Measurements from ENCODE around the gene CLASP1.
A peak's percentile ranks its signal among the peaks of the same experiment; 100 is the strongest.
"Not testable (repeated sequence)": the region's sequence is repeated elsewhere in the genome, so short reads cannot be mapped to it uniquely, and the experiment has no call there.

The CLASP1 gene

DNA sequence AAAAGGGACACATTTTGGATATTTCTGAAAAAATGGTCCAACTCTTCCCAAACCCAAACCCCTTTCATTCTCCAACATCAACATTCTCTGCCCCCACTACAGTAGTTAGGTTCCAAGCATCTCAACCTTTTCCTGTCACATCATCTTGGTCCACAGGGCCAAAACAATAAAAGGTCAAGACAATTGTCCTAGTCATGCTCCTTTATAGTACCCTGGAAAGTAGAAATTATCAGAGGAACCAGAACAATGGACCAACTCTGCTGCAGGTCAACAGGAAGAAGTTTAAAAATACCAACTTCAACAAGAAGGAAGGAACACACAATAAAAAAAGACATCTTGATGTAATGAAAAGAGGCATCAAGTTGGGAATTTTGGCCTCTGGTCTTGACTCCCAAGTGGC is 36.1 kb downstream of the CLASP1 start:
- no peak for DNase-seq

DNA sequence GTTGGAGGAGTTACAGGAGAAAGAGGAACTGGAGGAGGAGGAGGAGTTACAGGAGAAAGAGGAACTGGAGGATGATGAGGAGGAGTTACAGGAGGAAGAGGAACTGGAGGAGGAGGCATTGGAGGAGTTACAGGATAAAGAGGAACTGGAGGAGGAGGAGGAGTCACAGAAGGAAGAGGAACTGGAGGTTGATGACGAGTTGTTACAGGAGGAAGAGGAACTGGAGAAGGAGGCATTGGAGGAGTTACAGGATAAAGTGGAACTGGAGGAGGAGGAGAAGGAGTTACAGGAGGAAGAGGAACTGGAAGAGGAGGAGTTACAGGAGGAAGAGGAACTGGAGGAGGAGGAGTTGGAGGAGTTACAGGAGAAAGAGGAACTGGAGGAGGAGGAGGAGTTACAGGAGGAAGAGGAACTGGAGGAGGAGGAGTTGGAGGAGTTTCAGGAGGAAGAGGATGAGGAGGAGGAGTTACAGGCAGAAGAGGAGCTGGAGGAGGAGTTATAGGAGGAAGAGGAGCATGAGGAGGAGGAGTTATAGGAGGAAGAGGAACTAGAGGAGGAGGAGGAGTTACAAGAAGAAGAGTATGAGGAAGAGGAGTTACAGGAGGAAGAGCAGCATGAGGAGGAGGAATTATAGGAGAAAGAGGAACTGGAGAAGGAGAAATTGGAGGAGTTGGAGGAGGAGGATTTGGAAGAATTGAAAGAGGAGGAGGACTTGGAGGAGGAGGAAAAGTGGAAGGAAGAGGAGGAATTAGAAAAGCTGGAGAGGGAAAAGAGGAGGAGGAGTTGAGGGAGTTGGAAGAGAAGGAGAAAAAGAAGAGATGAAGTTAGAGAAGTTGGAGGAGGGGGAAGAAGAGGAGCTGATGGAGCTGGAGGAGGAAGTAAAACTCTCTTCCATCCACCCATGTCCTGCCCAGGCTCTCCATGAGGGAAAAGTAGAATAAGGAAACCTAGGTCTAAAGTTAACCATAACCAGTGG is 37.2 kb downstream of the CLASP1 start:
- DNase-seq: no peak

DNA sequence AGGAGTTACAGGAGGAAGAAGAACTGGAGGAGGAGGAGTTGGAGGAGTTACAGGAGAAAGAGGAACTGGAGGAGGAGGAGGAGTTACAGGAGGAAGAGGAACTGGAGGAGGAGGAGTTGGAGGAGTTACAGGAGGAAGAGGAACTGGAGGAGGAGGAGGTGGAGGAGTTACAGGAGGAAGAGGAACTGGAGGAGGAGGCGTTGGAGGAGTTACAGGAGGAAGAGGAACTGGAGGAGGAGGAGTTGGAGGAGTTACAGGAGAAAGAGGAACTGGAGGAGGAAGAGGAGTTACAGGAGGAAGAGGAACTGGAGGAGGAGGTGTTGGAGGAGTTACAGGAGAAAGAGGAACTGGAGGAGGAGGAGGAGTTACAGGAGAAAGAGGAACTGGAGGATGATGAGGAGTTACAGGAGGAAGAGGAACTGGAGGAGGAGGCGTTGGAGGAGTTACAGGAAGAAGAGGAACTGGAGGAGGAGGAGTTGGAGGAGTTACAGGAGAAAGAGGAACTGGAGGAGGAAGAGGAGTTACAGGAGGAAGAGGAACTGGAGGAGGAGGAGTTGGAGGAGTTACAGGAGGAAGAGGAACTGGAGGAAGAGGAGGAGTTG is 38.1 kb downstream of the CLASP1 start:
- DNase-seq: not testable (repeated sequence)

DNA sequence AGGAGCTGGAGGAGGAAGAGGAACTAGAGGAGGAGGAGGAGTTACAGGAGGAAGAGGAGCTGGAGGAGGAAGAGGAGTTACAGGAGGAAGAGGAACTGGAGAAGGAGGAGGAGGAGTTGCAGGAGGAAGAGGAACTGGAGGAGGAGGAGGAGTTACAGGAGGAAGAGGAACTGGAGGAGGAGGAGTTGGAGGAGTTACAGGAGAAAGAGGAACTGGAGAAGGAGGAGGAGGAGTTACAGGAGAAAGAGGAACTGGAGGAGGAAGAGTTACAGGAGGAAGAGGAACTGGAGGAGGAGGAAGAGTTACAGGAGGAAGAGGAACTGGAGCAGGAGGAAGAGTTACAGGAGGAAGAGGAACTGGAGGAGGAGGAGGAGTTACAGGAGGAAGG is 38.8 kb downstream of the CLASP1 start:
- not testable (repeated sequence) for DNase-seq

DNA sequence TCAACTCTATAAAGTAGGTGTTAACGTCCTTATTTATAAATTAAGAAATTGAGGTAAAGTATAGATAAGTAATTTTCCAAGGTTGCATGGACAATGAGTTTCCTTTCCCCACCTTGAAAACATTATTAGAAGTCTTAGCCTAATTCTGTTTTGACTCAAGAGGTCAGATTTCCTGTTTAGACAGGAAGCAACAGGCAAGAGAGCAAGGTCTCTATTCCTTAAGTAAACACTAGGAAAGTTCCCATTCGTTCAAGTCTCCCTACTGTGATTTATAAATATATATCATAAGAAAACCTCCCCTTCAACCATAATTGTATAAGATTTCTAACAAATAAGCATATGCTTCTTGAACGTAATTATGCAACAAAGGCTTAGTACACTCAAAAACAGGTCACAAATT is 40.3 kb downstream of the CLASP1 start:
- DNase-seq: no peak

DNA sequence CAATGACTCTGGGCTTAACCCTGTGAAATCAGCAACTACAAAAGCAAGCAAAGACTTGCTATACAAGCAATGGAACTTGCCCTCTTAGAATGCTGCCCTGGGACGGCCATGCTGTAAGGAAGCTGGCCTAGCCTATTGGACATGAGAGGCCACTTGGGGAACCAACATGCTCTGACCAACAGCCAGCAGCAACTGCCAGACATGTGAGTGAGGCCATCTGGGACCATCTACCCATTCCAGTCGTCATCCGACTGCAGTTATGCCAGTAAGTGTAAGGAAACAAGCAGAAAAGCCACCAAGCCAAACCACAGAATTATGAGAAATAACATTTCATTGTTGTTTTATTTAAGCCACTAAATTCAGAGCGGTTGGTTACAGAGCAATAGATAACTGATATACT is 40.9 kb downstream of the CLASP1 start:
- no peak for DNase-seq

DNA sequence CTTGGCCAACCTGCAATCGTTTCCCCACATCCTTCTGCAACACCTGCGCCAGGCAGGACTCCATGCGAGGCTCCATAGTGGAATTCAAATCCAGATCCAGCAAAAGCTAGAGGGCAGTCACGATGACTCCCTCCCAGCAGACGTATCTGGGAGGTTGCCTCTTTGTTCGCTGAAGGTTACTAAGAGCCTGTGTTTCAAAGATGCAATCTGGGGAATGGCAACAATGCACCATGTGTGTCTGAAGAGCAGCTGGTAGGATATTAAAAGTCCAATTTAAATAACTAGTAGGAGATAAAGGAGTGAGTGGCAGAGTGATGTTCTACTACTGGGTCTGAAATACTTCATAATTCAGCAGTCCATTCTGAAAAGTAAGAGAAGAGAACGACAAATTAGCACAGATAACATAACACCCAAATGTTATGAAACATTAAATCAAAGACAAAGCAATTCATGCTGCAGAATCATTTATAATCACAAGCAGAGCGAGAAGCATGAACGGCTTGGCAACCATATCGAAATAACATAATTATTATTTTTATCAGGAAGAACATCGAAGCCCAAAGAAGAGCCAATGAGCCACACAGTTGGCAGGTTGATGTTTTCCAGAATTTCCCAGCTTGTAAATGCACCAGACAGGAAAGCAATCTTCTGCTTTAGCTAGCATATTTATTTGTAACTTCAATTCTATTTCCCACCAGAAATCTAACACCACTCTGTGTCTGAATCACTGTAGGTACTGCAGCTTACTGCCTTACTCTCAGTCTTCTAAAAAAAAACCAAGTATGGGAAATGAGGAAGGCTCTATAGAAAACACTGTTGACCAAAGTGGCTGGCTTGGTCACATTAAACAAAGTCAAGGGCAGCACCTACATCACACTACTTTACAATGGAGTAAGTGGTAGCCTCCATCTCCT is 43.2 kb downstream of the CLASP1 start:
- DNase-seq: no peak

DNA sequence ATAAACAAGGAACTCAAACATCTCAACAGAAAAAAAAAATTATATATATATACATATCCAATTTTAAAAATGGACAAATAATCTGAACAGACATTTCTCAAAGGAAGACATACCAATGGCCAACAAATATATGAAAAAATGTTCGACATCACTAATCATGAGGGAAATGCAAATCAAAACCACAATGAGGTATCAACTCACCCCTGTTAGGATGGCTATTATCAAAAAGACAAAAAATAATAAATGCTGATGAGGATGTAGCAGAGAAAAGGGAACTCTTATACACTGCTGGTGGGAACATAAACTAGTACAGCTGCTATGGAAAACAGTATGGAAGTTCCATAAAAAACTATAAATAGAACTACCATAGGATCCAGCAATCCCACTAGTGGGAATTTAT is 46.1 kb downstream of the CLASP1 start:
- no peak for DNase-seq

DNA sequence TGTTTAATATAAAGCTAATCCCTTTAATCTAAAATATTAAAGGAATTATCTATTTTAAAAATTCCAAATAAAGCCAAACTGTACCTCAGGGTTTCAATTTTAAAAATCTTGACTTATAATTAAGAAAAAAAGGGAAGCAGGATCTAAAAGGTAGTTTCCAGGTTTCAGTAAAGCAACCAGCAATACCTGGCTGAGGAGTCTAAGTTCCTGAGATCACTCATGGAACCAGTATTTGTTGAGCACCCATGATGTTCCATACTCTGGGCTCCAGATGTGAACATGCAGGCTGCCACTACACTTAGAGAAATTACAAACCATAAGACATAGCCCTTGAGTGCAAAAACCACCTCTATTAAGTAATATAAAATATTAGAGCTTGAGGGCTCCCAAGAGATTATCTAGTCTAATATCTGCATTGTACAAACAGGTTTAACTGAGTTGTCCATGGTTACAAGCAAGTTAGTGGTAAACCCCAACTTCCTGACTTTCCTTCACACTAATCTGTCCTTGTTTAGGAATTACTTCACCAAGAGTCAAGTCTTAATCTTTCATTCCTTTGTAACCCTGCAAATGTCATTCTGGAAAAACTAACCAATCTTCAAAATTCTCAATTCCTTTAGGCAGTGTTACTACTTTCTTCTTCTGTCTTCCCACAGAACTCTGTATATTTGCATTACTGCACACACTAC is 49.2 kb downstream of the CLASP1 start:
- DNase-seq: no peak

DNA sequence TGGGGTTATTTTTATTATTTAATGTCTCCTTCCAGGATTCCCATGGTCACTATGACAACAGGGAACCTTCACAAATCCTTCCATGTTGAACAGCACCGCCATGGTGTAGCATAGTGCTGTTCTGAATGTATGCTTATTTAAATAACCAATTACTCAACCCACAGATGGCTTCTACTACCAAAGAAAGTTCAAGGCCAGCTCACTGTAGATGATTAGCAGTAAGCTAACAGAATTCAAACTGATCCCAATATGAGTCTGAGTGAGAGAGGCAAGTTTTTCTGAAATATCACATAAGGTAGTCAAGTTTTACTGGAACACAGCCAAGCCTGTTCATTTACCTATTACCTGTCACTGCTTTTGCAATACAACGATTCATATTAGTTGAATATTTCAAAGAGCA is 51.2 kb downstream of the CLASP1 start:
- DNase-seq: no peak

DNA sequence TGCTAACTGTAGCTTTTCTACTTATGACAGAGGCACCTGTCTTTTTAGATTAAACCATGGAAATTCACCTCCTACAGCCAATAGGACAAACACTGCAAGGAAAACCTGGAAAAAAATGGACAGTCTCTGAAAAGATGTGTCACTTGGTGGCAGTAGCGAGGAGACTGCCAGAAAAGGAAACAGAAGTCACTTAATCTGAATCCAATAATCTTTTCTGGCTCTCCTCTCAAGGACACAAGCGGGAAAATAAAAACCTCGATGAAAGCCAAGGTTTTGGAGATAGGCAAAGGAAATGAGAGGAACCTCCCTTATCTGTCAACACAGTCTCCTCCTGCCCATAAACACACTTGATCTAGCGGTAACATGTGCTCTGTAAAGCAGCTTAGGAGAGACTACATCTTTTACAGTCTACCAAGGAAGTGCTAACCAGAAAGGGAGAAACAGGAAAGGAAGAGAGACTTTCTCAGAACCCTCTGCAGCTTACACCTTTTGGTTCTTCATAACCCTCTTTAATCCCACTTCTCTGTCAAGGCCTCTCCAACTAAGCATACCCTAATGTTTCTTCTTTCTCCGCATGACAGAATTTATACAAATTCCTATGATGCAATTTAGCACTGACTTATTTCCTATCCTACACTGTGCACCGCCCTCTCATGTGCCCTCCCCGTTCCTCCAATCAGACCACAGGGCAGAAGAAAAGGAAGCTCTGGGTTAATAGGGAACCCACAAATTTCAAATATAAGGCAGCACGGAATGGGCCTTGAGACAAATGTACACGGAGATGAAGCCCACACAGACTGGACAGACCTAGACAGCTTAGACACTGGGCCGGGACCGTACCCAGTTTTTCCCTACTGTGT is 52.8 kb downstream of the CLASP1 start:
- DNase-seq: peak in 1 of 2 experiments; percentile 41

DNA sequence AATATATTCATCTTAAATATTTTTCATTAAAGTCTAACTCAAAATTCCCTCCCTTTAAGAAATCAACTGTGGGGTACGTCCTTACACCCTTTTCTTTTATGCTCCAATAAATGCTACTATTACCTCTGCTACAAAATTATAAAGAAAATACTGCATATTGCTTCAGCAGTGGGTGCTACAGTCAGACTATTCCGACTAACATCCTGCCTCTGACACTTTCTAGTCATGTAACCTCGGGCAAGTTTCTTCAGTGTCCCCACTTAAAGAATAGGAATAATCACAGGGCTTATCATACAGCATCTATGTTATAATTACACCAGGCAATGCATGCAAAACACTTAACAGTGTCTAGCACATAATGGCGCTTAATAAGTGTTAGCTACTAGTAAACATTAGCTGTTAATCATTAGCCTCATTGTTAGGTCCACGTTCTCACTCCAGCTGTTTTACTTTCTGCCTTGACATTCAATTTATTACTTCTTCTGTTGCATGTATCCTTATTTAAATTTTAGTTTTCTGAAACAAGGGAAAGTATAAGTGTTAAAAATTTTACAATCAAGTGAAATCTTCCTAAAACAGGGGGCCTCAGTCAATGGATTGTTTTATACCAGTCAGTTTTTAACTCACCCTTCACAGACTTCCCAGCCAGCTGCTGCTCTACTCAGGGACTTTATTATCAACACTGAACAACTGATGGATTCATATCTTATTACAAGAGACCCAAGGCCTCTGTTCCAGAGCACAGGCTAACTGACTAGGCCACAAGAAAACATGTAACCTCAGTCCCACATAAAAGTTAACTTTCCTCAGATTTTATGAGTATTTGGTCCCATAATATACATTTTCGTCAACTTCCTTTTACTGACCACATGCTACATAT is 54.0 kb downstream of the CLASP1 start:
- no peak for DNase-seq

DNA sequence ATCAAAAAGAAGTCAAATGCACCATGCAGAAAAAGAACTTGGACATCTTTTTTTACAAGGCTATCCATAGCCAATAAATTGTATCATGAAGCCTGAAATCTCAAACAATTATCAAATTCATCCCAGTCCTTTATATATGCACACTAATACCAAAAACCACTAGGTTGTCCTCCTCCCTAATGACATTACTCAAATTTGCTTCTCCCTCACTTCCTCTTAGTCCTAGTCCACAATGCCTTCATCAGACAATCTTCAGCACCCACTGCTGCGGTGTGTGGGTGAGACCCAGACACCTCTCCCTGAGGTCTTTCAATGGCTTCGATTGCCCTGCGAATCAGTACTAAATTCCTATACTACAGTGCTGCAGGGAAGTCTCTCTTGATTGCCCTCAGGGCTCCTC is 58.1 kb downstream of the CLASP1 start:
- no peak for DNase-seq

DNA sequence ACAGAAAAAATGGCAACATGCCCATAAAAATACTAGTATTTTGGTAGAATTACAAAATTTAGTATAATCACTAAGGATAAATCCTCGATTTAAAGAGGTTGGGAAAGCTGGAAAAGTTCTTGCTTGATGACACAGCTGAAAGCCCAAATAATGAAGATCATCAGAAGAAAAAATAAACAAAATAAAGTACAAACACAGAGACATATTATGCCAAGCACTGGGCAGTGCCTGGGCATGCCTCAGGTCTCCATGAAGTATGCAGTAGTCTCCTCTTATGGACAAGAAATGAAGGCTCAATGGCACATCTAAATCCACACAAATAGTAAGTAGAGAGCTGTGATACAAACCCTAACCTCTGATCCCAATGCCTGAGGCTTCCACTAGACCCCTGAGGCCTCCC is 60.9 kb downstream of the CLASP1 start:
- no peak for DNase-seq

DNA sequence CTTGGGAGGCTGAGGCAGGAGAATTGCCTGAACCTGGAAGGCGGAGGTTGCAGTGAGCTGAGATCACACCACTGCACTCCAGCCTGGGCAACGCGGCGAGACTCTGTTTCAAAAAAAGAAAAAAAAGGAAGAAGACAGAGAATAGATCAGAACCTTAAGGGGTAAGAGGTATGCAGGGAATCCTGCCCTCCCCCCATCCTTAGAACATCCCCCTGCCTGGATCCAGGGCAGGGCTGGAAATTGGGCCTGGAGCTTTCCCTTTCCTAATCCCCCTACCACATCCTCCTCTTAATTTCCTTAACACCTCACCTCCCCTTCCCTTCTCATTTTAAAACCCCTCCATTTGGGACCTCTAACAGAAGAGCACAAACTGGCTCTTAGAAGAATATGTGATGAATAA is 62.1 kb downstream of the CLASP1 start:
- DNase-seq: no peak

DNA sequence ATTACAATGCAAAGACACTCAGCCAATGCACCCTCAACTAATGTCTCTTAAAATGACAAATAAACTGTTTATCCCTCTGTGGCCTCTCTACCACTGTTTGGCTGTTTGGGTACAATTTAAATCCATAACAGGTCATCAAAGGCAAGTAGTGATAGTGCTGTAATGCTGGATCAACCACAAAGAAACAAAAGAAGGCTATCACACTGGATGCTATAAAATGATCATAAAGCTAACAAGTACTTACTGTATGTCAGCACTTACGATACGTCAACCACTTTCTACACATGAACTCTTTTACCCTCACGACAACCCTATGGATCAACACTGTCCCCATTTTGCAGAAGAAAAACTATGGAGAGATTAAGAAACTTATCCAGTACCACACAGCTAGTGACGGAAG is 64.5 kb downstream of the CLASP1 start:
- DNase-seq: no peak

DNA sequence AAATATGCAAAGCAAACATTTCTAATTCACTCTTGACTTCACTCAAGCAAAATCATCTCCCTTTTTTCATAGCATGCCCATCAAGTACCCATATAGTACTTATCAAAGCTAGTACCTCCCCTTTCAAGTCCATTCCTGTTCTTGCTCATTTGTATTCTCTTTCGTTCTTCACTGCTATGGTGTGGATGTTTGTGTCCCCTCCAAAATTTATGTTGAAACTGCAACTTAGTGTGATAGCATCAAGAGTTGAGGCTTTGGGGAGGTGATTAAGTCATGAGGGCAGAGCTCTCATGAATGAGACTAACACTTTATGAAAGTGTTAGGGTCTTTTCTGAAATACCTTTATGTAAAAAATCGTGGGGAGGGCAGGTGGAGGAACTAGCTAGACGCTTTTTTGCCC is 65.7 kb downstream of the CLASP1 start:
- DNase-seq: no peak

DNA sequence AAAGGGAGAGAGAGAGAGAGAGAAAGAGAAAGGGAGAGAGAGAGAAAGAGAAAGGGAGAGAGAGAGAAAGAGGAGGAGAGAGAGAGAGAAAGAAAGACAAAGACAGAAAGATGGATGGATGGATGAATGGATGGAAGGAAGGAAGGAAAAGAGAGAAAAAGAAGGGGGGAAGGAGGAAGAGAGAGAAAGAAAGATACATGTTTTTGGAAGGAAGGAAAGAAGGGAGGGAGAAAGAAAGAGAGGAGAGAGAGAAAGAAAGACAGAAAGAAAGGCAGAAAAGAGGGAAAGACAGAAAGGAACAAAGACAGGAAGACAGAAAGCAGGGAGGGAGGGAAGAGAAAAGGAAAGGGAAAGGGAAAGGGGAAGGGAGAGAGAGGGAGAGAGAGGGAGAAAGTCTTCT is 67.0 kb downstream of the CLASP1 start:
- no peak for DNase-seq

DNA sequence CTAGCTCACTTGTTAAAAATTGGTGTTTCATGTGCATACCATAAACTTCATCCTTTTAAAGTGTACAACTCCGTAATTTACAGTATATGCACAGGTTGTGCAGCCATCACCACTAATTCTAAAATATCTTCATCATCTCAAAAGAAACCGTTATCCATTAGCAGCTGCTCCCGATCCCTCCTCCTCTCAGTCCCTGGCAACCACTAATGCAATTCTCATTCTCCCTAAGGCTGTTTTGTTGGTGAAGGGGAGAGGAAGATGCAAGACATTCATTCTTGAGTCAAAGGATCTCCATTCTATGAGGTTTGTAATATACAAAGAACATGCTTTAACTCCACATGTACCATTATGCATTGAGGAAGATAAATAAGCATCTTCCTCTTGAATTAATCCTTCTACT is 70.0 kb downstream of the CLASP1 start:
- no peak for DNase-seq

DNA sequence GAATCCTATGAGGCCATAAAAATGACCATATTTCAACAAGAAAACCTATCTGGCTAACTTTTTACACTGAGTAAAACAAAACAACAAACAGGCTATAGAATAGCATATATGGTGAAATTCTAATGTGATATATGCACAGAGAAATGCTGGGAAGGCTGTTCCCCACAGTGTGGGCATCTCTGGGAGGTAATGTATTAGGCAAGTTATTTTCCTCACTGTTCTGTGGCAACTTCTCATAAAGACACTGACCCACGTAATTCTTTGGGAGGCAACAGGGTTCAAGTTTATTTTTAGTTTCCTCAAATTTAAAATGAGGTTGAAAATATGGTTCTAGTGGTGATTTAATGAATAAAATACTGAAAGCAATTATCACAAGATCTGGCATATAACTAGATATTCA is 71.9 kb downstream of the CLASP1 start:
- no peak for DNase-seq

DNA sequence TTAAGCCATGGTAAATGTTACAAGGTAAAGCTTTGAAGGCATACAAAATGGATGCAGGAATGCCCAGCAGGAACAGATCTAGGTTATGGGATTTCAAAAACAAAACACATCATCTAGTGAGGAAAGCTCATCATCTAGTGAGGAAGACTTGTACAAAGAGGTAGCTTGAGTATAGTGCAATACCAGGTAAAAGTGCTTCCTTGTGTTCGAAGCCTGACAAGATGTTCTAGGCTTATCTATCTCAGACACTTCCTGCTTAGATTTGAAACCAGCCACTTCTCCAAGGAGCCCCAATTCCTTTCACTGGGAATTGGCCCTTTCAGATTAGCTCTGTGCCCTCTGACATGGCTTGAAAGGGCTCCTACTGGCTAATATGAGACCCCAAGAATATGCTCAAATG is 73.0 kb downstream of the CLASP1 start:
- no peak for DNase-seq
